ENCODE results near the gene LATS1.

LATS1 gene

DNA sequence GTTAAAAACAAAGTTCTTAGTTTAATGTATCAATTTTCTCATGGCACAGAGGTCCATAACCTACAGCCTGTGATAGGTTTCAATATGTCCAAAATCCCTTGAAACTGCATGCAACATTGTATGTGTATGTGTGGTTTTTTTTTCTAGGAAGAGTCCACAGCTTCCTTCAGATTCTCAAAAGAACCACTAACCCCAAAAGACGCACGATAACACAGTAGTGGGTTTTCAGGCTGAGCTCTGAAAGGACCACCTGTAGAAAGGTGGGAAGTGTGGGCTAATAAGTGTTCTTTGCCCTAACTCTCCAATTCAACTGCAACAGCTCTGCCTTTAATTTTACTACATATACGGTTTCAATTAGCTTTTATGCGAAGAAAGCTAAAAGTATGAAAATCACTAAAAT is 57.9 kb downstream of the LATS1 start:
- no peak for DNase-seq (ENCODE audit: low read depth)
- H3K4me3 ChIP-seq (ENCODE audit: low read depth, low read length) = no peak overlapping the region
- TF ChIP-seq, protein P1, sequence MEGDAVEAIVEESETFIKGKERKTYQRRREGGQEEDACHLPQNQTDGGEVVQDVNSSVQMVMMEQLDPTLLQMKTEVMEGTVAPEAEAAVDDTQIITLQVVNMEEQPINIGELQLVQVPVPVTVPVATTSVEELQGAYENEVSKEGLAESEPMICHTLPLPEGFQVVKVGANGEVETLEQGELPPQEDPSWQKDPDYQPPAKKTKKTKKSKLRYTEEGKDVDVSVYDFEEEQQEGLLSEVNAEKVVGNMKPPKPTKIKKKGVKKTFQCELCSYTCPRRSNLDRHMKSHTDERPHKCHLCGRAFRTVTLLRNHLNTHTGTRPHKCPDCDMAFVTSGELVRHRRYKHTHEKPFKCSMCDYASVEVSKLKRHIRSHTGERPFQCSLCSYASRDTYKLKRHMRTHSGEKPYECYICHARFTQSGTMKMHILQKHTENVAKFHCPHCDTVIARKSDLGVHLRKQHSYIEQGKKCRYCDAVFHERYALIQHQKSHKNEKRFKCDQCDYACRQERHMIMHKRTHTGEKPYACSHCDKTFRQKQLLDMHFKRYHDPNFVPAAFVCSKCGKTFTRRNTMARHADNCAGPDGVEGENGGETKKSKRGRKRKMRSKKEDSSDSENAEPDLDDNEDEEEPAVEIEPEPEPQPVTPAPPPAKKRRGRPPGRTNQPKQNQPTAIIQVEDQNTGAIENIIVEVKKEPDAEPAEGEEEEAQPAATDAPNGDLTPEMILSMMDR (IDR thresholded peaks at IDR 0.05; ENCODE audit: low read depth, low read length, missing control alignments) = no peak

DNA sequence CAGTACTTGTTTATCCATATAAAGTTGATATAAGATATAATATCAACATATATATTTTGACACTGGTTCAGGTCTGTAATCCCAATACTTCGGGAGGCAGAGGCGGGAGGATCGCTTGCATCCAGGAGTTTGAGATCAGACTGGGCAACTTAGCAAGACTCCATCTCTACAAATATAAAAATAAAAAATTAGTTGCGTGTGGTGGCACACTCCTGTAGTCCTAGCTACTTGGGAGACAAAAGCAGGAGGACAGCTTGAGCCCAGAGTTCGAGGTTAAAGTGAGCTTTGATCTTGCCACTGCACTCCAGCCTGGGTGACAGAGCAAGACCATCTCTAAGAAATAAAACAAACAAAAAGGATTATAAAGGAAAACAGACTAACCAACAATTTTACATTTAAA is 60.5 kb downstream of the LATS1 start:
- TF ChIP-seq, protein P1 (IDR thresholded peaks at IDR 0.05; ENCODE audit: low read depth, low read length, missing control alignments) = no peak
- no peak overlapping the region for H3K4me3 ChIP-seq (ENCODE audit: low read depth, low read length)
- DNase-seq (ENCODE audit: low read depth) = no peak

DNA sequence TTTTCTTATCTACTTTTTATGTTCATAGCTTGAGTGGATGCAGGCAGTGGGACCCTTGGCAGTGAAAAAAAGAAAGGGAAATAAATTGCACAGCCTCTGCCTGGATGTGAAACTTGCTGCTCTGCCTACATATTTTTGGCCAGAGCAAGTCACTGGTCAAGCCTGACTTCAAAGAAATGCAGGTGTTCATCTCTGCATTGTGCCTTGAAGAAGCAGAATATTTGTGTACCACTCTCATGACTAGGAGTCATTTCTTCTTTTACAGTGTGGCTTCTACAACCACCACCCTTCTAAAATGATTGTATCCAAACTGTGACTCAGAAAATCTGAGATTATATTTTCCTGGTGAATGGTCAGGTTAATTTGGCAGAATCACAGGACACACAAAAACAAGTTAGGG is 66.8 kb downstream of the LATS1 start:
- no peak overlapping the region for H3K4me3 ChIP-seq (ENCODE audit: low read depth, low read length)
- TF ChIP-seq, protein P1 (IDR thresholded peaks at IDR 0.05; ENCODE audit: low read depth, low read length, missing control alignments) = no peak
- DNase-seq (ENCODE audit: low read depth) = no peak

DNA sequence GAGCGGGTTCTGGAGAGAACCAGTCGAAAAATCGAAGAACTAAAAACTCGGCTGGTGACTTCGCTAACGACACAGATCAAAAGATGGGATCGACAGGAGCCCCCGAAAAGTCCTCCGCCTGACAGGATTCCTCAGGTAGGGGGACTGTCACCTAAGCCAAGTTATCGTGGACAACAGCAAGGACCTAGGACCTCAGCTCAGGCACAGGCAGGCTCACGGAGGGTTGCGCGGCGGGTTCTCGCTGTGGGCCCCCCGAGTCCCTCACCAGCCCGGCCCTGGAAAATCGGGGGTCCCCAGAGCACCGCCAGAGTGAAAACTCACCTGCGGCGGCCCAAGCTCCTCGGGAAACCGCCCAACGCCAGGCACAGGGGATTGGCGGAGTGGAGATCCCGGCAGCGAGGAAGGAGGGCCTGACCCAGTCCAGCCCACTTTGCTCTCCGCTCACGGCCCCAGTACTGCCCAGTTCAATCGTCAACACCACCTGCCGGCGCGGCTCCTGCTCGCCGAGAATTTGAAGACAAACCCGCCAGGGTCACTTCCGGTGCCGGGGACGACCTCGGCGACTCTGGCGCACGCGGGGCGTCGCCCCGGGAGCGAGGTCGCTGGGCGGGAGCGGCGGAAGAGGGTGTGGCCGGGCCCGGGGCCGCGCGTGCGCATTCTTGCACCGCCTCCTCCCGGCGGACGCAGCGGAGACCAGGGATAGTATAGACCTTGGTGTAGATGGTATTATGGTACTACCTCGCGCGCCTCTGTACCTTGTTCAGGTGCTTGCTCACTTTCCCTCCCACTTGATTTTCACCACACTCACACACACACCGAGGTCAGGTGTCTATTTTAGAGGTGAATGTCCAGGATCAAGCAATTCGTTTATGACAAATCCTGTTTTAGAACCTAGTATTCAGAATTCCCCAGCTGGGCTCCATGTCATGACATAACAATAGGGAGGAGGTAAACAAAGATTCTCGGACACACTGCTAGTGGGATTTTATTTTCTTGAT is 69.5 kb downstream of the LATS1 start, which contains the start of gene KATNA1:
Gene KATNA1, minus strand, starts transcription at position 567 of the 998 bp plus-strand sequence. CDS start 10,167 bp downstream, outside the sequence.
- TF ChIP-seq, protein P1 (IDR thresholded peaks at IDR 0.05; ENCODE audit: low read depth, low read length, missing control alignments) = peak; percentile 5
- peak within 1 kb of the TSS; percentile 64 for H3K4me3 ChIP-seq (ENCODE audit: low read depth, low read length)
- peak; percentile 72 for DNase-seq (ENCODE audit: low read depth)

DNA sequence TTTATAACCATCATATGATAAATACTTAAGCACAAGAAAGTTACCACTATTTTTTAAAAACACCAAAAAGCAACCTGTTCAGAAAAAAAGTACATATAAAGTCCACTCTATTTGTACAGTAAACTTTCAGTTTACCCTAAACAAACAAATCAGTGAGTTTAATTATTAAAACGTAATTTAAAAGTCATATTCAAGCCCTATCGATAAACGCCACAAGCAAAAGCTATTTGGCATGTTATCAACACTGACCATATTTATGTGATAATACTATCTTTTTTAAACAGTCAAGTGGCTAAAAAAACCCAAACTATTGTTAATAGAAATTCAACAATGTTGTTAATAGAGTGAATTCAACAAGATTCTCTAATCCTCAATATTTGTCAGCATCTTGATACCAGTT is 71.3 kb downstream of the LATS1 start:
- TF ChIP-seq, protein P1 (IDR thresholded peaks at IDR 0.05; ENCODE audit: low read depth, low read length, missing control alignments) = no peak
- no peak for DNase-seq (ENCODE audit: low read depth)
- H3K4me3 ChIP-seq (ENCODE audit: low read depth, low read length) = no peak overlapping the region

DNA sequence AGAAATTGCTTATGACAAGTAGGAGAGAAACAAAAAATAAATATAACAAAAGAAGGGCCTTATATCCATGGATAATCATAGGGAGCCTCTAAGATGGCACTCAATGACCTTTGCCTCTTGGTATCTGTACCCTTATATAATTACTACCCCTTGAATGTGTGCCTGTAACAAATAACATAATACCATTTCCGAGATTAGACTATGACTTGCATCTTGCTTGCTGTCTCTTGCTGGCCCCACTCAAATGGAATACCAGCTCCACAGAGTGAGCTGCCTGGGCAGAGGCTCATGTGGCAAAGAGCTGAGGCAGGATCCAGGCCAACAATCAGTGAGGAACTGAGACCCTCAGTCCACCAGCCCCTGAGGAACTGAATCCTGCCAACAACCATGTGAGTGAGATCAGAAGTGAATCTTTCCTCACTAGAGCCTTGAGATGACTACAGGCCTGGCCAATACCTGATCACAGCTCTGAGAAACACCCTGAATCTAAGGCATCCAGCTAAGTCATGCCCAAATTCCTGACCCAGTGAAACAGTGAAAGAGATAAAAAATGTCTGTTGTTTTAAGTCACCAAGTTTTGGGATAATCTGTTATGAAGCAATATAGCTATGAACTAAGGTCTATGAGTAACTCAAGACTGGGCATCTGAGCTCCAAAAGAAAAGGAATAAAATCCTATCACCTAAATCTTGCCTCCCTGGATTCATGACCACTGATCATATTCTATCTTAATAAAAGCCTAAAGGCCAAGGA is 74.9 kb downstream of the LATS1 start:
- TF ChIP-seq, protein P1 (IDR thresholded peaks at IDR 0.05; ENCODE audit: low read depth, low read length, missing control alignments) = no peak

More for the DNA sequence above, 74.9 kb downstream of the LATS1 start:
- no peak for DNase-seq (ENCODE audit: low read depth)
- no peak overlapping the region for H3K4me3 ChIP-seq (ENCODE audit: low read depth, low read length)
